Peyer's patch (tissue), 4 donors: ENCODE measurements around the gene TMEM235. TPM values are rescaled to one million over a fixed set of nuclear protein-coding genes. Genes with fewer than 3 reads are reported as not detected.
"Not testable (repeated sequence)": the region's sequence is repeated elsewhere in the genome, so short reads cannot be mapped to it uniquely, and the experiment has no call there.

Experiments used
- DNase-seq, 3 donors: peaks; one replicate each; pipeline ENCODE4 v3.0.0-alpha.2; 2017 to 2019
- H3K27ac ChIP-seq, 4 donors: fragments of 200-600 bp; sonication (generic); one replicate each; pipeline ENCODE4 v1.5.1; 2016 to 2019
- H3K27me3 ChIP-seq, 2 donors: fragments of 200-600 bp; sonication (generic); one replicate each; pipeline ENCODE4 v1.5.1; 2019
- H3K36me3 ChIP-seq, 3 donors: fragments of 200-600 bp; sonication (generic); one replicate each; pipeline ENCODE4 v1.5.1; 2016 to 2019
- H3K4me1 ChIP-seq, 4 donors: fragments of 200-600 bp; sonication (generic); one replicate each; pipeline ENCODE4 v1.5.1; 2016 to 2019
- H3K4me3 ChIP-seq, 4 donors: fragments of 200-600 bp; sonication (generic); 1 replicate in 3 of 4; 2 replicates in 1 of 4; pipeline ENCODE4 v1.5.1; 2016 to 2019; ENCODE audit warnings: mild to moderate bottlenecking in 1 of 4
- H3K9me3 ChIP-seq, 4 donors: fragments of 200-600 bp; sonication (generic); one replicate each; pipeline ENCODE4 v1.5.1; 2016 to 2019; ENCODE audit warnings: mild to moderate bottlenecking in 1 of 4
- POLR2A ChIP-seq, 2 donors: fragments of 450-650 bp; IDR thresholded peaks; one replicate each; pipeline ENCODE4 v1.5.1; 2017; ENCODE audit warnings: antibody characterized with exemption in 2 of 2, mild to moderate bottlenecking in 2 of 2, moderate library complexity in 2 of 2
- total RNA-seq, 4 donors: library from RNA; depleted of rRNA; stranded (reverse); fragments of >200 nt; gene quantifications; one replicate each; pipeline ENCODE4 v1.1.0, GENCODE V29; 2016
- TF ChIP-seq, protein P1 (sequence below), 6 experiments: fragments of 450-650 bp in 4 of 6; fragments of 200-600 bp in 2 of 6; sonication (generic) in 1 of 6; IDR thresholded peaks; one replicate each; pipeline ENCODE4 v1.5.1; 2017 to 2019; ENCODE audit warnings: antibody characterized with exemption in 6 of 6, mild to moderate bottlenecking in 3 of 6, moderate library complexity in 1 of 6

TMEM235 gene
- total RNA-seq, 4 donors from 2014 or later = not detected

GRCh38 chr17:78232859-78233173 is 1.4 kb downstream of the TMEM235 start:
- Histone ChIP-seq H3K4me3 (no peak overlapping the region), H3K27ac (no peak overlapping the region), H3K9me3 (no peaks in the 10 kb centered on the region), H3K27me3 (peaks cover 0 to 14% of the 10 kb centered on the region in 2 donors), H3K4me1 (peaks cover 0 to 9% (median 3%) of the 10 kb centered on the region in 4 donors), H3K36me3 (no peaks in the 10 kb centered on the region)
- DNase-seq = no peak
- TF ChIP-seq, protein P1, sequence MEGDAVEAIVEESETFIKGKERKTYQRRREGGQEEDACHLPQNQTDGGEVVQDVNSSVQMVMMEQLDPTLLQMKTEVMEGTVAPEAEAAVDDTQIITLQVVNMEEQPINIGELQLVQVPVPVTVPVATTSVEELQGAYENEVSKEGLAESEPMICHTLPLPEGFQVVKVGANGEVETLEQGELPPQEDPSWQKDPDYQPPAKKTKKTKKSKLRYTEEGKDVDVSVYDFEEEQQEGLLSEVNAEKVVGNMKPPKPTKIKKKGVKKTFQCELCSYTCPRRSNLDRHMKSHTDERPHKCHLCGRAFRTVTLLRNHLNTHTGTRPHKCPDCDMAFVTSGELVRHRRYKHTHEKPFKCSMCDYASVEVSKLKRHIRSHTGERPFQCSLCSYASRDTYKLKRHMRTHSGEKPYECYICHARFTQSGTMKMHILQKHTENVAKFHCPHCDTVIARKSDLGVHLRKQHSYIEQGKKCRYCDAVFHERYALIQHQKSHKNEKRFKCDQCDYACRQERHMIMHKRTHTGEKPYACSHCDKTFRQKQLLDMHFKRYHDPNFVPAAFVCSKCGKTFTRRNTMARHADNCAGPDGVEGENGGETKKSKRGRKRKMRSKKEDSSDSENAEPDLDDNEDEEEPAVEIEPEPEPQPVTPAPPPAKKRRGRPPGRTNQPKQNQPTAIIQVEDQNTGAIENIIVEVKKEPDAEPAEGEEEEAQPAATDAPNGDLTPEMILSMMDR (IDR thresholded peaks at IDR 0.05) = no peak
- TF ChIP-seq POLR2A (IDR thresholded peaks at IDR 0.05) = no peak

DNA sequence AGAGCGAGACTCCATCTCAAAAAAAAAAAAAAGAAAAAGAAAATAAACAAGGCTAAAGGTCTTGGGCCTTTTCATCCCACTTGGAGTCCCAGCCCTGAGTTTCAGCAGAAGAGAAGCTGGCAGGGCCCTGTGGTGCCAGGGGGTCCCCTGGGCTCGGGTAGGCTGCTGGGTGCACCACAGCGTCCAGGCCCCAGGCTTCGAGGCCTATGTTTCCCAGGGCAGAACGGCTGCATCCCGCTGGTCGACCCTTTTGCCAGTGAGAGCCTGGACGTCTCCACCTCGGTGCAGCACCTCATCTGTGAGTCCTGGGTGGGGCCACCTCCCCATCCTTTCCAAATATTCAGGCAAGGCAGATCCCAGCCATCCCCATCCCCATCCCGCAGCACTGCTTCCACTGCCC is 2.2 kb downstream of the TMEM235 start:
- H3K36me3 ChIP-seq = no peaks in the 10 kb centered on the region
- no peak for DNase-seq
- TF ChIP-seq POLR2A (IDR thresholded peaks at IDR 0.05) = no peak
- TF ChIP-seq, protein P1 (IDR thresholded peaks at IDR 0.05) = no peak
- no peaks in the 10 kb centered on the region for H3K9me3 ChIP-seq
- H3K27ac ChIP-seq = no peak overlapping the region
- peaks cover 0 to 14% of the 10 kb centered on the region in 2 donors for H3K27me3 ChIP-seq
- H3K4me3 ChIP-seq = no peak overlapping the region
- peaks cover 0 to 9% (median 3%) of the 10 kb centered on the region in 4 donors for H3K4me1 ChIP-seq

GRCh38 chr17:78234261-78234865 is 2.9 kb downstream of the TMEM235 start:
- H3K36me3 ChIP-seq = no peaks in the 10 kb centered on the region
- TF ChIP-seq POLR2A (IDR thresholded peaks at IDR 0.05) = no peak
- TF ChIP-seq, protein P1 (IDR thresholded peaks at IDR 0.05) = no peak
- DNase-seq = no peak
- H3K27me3 ChIP-seq = peaks cover 0 to 14% of the 10 kb centered on the region in 2 donors
- H3K9me3 ChIP-seq = no peaks in the 10 kb centered on the region
- peaks cover 0 to 9% (median 3%) of the 10 kb centered on the region in 4 donors for H3K4me1 ChIP-seq
- H3K4me3 ChIP-seq = no peak overlapping the region
- H3K27ac ChIP-seq = no peak overlapping the region

- peaks cover 0 to 14% of the 10 kb centered on the region in 2 donors for H3K27me3 ChIP-seq
- not testable (repeated sequence) for H3K27ac ChIP-seq, DNase-seq, H3K4me1 ChIP-seq, H3K9me3 ChIP-seq, H3K36me3 ChIP-seq, H3K4me3 ChIP-seq
Observed at GRCh38 chr17:78235022-78235421, 3.6 kb downstream of the TMEM235 start.

GRCh38 chr17:78235885-78236284 is 4.5 kb downstream of the TMEM235 start:
- no peaks in the 10 kb centered on the region for H3K9me3 ChIP-seq
- no peak overlapping the region for H3K27ac ChIP-seq
- no peaks in the 10 kb centered on the region for H3K36me3 ChIP-seq
- no peak for TF ChIP-seq POLR2A (IDR thresholded peaks at IDR 0.05)
- H3K4me1 ChIP-seq = peaks cover 0 to 9% (median 3%) of the 10 kb centered on the region in 4 donors
- no peak overlapping the region for H3K4me3 ChIP-seq
- no peak for DNase-seq
- peaks cover 0 to 14% of the 10 kb centered on the region in 2 donors for H3K27me3 ChIP-seq

GRCh38 chr17:78236362-78237127 is 5.1 kb downstream of the TMEM235 start:
- Histone ChIP-seq H3K4me1 (peaks cover 0 to 7% (median 3%) of the 10 kb centered on the region in 4 donors), H3K27ac (no peak overlapping the region), H3K27me3 (peaks cover 0 to 8% of the 10 kb centered on the region in 2 donors), H3K36me3 (no peaks in the 10 kb centered on the region), H3K9me3 (no peaks in the 10 kb centered on the region), H3K4me3 (no peak overlapping the region)
- TF ChIP-seq, protein P1 (IDR thresholded peaks at IDR 0.05) = no peak
- no peak for TF ChIP-seq POLR2A (IDR thresholded peaks at IDR 0.05)
- DNase-seq = no peak
